GM21515 (cell line): ENCODE results near the gene RAD54L.
"Not testable (repeated sequence)": the region's sequence is repeated elsewhere in the genome, so short reads cannot be mapped to it uniquely, and the experiment has no call there.

Source experiments
- ATAC-seq: cut with Tn5 transposase; IDR thresholded peaks from one replicate; pipeline ENCODE4 v1.9.1; 2021; ENCODE audit not compliant: unreplicated experiment

RAD54L gene

GRCh38 chr1:46238865-46239264, 8.7 kb upstream of the RAD54L start:
- not testable (repeated sequence) for ATAC-seq

GRCh38 chr1:46241733-46242132, 5.8 kb upstream of the RAD54L start:
- ATAC-seq: not testable (repeated sequence)

GRCh38 chr1:46242918-46243317, 4.6 kb upstream of the RAD54L start:
- ATAC-seq: no peak

DNA sequence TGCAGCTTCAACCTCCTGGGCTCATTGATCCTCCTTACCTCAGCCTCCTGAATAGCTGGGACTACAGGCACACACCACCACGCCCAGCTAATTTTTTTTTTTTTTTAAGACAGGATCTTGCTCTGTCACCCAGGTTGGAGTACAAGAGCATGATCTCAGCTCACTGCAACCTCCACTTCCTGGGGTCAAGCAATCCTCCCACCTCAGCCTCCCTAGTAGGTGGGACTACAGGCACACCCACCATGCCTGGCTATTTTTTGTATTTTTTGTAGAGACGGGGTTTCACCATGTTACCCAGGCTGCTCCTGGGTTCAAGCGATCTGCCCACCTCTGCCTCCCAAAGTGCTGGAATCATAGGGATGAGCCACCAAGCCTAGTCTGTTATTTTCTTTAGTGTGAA, 3.7 kb upstream of the RAD54L start:
- not testable (repeated sequence) for ATAC-seq

DNA sequence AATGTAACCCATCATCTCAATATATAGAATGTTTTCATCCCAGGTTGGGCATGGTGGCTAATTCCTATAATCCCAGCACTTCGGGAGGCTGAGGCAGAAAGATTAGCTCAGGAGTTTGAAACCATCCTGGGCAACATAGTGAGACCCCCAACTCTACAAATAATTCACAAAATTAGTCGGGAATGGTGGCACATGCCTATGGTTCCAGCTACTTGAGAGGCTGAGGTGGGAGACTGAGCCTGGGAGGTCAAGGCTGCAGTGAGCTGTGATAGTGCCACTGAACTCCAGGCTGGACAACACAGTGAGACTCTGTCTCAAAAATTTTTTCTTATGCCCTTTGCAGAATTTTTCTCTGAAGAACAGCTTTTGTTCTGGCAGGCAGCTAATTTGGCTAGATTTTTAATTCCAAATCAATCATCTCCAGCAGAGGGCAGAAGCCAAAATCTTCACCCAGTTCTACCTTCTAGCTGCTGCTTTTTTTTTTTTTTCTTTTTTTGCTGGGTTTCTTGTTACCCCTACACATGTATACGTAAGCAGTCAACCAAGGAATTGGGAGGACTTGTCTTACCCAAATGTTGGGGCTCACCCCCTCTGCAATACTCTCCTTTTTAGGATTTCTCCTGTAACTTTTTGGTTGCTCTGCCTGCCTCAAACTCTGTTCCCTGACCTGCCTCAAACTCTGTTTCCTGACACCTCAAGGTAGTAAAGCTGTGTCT, 2.7 kb upstream of the RAD54L start:
- ATAC-seq: no peak

- ATAC-seq: not testable (repeated sequence)
Observed at GRCh38 chr1:46246136-46246535, 1.4 kb upstream of the RAD54L start.

- ATAC-seq: peak; percentile 40
Observed at GRCh38 chr1:46246548-46247435, 771 bp upstream of the RAD54L start.

DNA sequence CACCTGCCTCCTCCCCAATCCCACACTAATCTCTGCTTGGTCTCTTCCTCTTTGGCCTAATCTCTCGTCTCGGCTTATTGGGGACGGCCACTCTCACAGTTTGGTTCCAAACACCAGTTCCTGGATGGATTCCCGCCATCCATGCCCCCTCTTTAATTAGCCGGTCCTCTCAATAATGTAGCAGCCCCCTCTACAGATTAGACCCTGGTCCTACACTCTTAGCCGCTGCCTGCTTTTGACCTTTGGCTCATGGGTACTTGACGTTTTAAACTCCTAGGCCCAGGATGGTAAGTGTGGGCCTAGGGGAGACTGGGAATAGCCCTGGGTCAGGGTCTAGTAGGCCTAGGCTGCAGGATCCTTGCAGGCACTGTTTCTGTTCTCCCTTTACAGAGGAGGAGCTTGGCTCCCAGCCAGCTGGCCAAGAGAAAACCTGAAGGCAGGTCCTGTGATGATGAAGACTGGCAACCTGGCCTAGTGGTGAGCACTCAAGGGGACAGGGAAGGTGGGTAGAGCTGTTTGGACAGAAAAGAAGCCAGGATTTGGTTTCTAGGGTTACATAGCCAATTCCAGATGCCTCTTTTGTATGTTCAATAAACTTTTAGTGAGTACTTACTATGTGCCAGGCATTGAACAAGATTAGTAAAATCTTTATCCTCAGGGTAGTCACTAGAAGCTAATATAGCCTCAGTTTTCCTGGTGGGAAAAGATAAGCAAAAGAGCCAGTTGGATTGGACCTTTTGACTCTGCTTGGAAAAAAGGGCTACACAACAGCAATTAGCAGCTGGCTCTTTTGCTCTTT, 758 bp downstream of the RAD54L start:
- ATAC-seq: no peak

- no peak for ATAC-seq
Observed at GRCh38 chr1:46254668-46255067, 7.1 kb downstream of the RAD54L start.

DNA sequence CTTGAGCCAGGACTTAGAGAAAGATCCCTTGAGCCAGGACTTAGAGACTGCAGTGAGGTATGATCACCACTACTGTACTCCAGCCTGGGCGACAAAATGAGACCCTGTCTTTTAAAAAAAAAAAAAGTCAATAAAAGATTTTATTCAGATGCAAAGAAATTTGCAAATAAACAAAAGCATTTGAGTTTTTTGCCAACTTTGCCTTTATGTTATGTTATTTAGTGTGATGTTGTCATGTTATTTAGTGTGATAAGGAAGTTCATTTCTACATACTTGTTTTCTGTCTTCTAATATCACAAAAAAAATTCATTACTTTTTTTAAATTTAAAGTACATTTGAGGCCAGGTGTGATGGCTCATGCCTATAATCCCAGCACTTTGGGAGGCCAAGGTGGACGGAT, 9.0 kb downstream of the RAD54L start:
- no peak for ATAC-seq

- no peak for ATAC-seq
Observed at GRCh38 chr1:46262508-46262907, 14.9 kb downstream of the RAD54L start.

DNA sequence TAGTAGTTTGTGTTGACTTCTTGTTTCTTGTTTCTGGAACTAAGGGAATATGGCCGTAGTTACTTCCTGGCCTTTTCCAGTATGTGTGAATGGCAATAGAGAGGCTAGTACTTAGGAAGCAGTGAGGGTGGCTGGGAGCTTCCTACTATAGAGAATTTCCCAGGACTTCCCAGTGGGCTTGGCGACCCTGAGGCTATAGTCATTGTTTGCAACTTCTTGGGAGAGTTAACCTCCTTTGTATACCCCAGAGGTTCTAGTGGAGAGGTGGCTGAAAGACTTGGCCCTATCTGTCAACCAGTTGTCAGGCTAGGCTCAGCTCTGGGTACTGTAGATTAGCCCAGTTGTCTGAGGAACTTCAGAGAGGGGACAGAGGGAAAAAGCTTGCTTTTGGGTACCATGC, 15.6 kb downstream of the RAD54L start:
- no peak for ATAC-seq

DNA sequence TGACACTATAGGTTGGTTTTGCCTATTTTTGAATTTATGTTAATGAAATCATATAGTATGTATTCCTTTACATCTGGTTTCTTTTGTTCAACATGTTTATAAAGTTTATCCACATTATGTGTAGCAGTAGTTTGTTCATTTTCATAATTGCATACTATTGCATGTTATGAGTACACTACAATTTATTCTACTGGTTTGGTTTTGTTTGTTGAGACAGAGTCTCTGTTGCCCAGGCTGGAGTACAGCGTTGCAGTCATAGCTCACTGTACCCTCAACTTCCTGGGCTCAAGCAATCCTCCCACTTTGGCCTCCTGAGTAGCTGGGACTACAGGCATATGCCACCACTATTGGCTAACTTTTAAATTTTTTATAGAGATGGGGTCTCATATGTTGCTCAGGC, 21.0 kb downstream of the RAD54L start:
- ATAC-seq: no peak

GRCh38 chr1:46274225-46275029, 26.9 kb downstream of the RAD54L start:
- ATAC-seq: no peak

DNA sequence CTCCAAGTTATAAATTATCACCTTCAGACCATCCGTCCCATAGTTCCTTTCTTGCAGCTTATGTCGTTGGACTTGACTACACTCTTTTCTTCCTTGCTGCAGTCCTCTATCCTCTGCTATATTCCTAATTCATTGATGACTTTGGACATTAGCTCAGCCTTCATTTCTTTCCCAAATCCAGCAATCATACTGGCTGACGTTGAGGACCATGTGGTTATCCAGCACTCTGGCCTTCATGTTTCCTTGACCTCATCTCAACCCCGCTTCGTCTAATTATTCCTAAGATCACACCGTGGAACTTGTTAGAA, 27.4 kb downstream of the RAD54L start:
- ATAC-seq: no peak

GRCh38 chr1:46277658-46278373, 30.3 kb downstream of the RAD54L start:
- no peak for ATAC-seq

DNA sequence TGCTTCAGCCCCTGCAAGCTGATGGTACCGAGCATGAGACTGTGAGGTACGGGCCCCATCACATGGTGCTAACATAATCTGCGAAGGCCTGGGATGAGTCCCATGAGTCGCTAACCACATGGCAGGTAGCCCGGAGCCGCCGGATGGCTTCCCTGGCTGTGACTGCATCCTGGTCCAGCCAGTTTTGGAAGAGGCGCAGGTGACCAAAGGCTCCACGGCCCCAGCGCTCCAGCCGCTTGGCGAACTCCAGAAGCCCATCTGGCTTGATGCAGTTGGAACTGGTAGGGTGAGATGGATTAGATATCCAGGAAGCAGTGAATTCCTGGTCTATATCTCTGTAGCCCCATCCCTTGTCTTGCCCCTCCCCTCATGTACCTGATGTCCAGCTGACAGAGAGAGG, 31.2 kb downstream of the RAD54L start:
- no peak for ATAC-seq

DNA sequence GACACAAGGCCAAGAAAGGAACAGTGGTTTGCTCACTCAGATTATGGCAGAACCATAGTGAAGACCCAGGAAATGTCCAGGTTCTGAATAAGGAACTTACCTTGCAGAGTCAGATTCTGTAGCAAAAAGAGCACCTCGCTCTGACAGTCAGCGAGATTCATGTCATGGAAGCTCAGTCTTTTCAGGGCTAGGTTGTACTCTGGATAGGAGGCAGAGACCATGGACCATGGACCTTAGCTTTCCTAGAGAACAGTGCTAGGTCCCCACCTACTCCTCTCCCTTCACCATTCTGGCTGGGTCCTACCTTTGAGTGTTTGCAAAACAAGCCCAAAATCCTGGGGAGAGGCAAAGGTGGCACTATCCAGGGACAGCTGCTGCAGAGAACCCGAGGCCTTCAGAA, 32.5 kb downstream of the RAD54L start:
- ATAC-seq: no peak

DNA sequence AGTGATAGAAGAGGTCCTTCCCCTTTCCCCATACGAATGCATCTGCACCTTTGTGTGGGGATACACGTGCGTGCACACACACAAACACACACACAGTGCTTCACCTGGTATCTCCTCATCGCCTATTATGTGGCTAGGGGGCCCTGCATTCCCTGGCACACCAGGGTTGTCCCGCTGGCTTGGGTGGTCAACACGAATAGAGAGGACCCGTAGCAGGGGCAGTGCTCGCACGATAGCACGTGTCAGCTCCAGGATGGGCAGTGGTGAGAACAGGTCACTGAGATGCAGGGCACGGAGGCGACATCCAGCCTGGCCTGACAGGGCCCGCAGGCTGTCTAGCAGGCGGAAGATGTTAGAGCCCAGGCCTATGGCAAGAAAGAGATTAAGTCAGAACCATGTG, 33.5 kb downstream of the RAD54L start:
- ATAC-seq: no peak

GRCh38 chr1:46284058-46284457, 36.5 kb downstream of the RAD54L start:
- ATAC-seq: no peak
